Epithelial cell of proximal tubule (primary cell): ENCODE measurements around the gene KLHDC7B. TPM values are rescaled to one million over a fixed set of nuclear protein-coding genes. Genes with fewer than 3 reads are reported as not detected.

Experiments used
- DNase-seq: peaks from one replicate; pipeline ENCODE4 v3.0.0-alpha.2; 2011; ENCODE audit warnings: low read depth
- H3K4me3 ChIP-seq: 2 replicates; pipeline ENCODE4 v1.5.1; 2011; ENCODE audit warnings: low read depth, mild to moderate bottlenecking, low read length
- total RNA-seq: library from RNA; depleted of rRNA; stranded (reverse); fragments of >200 nt; gene quantifications from 2 replicates; pipeline ENCODE4 v1.2.3, GENCODE V29; 2015
- TF ChIP-seq, protein P1 (sequence below): conservative IDR thresholded peaks from 2 replicates; pipeline ENCODE4 v1.5.1; 2012; ENCODE audit warnings: low read depth, mild to moderate bottlenecking, low read length

KLHDC7B gene
- 0.07 TPM in 1 of 2 replicates, not detected in the other for total RNA-seq

DNA sequence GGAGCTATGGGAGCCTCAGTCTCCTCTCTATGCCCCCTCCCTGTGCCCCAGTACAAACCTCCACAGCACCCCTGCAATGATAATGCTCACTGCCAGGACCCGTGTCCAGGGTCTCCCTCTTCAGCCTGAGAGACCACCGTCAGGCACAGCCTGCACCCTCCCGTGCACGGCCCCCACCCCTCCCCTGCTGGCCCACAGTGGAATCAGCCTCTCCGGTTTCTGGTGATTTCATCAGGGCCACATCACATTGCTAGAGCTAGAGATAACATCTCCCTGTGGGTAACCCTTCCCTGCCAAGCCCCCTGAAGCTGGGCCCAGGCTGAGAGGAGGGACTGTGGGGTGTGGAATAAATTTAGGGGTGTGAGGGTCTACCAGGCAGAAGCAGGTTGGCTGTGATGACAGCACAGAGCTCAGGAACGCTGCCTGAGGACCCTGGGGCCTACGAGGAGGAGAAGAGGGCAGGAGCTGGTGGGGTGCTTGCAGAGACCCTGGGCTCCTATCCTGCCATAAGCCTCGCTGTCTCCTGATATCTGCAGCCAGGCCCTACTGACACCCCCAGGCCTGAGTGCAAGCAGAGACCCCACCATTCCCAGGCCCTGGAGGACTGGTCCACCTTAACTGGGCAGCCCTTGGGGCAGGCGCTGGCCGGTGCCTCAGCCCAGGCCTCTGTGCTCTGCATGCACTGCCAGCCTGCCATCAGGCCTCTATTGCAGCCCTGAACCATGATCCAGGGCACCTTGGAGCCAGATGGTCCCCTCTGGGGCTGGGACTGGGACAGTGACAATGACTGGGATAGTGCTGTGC is at the start of gene KLHDC7B:
Gene KLHDC7B (plus strand): TSS at position 378 of the 804 bp plus-strand sequence. CDS start 345 bp downstream, at position 723.
- DNase-seq: no peak
- H3K4me3 ChIP-seq: no peak within 1 kb of the TSS
- TF ChIP-seq, protein P1, sequence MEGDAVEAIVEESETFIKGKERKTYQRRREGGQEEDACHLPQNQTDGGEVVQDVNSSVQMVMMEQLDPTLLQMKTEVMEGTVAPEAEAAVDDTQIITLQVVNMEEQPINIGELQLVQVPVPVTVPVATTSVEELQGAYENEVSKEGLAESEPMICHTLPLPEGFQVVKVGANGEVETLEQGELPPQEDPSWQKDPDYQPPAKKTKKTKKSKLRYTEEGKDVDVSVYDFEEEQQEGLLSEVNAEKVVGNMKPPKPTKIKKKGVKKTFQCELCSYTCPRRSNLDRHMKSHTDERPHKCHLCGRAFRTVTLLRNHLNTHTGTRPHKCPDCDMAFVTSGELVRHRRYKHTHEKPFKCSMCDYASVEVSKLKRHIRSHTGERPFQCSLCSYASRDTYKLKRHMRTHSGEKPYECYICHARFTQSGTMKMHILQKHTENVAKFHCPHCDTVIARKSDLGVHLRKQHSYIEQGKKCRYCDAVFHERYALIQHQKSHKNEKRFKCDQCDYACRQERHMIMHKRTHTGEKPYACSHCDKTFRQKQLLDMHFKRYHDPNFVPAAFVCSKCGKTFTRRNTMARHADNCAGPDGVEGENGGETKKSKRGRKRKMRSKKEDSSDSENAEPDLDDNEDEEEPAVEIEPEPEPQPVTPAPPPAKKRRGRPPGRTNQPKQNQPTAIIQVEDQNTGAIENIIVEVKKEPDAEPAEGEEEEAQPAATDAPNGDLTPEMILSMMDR: no peak

DNA sequence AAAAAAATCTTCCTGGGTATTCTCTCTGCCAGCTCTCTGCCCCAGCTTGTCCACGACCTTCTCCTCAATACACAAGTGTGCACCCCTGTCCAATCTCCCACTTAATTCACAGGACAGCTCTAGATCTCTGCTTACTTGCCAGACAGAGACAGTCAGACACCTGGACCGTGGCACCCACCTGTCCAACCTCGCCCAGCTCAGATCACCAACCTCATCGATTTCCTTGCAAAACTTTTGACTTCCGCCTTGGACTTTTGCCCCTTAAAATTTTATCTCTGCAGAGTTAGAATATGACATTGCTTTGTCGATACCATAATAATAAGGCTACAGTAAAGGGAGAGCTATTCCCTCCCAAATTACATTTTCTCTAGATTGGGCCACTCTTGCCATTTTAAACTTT is 48.6 kb upstream of the KLHDC7B start:
- TF ChIP-seq, protein P1: no peak
- no peak overlapping the region for H3K4me3 ChIP-seq
- DNase-seq: no peak

DNA sequence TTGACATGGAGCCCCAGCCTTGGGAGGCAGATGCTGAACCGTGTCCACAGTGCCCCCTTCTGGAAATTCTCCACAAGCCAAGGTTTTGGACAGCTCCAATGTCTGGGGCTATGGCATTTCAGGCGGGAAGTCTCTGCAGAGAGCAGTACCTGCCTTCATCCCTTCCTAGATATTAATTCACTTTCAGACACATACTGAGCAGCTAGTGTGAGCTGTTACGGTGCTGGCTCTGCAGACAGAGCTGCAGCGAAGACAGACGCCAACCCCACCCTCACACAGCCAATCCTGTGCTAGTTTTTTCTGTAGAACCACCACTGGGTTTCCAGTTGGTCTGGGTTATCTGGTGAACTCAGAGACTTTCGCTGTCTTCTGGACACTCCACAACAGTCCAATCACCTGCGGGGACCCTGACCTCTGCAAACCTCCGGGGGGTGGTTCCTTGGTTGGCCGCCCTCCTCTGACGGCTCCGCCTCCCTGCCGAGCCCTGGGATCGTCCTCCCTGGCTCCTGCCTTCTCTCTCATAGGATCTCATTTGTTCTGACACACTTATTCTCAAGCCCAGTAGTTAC is 47.3 kb upstream of the KLHDC7B start:
- peak overlapping the region; percentile 12 for H3K4me3 ChIP-seq
- no peak for DNase-seq
- TF ChIP-seq, protein P1: peak; percentile 82

DNA sequence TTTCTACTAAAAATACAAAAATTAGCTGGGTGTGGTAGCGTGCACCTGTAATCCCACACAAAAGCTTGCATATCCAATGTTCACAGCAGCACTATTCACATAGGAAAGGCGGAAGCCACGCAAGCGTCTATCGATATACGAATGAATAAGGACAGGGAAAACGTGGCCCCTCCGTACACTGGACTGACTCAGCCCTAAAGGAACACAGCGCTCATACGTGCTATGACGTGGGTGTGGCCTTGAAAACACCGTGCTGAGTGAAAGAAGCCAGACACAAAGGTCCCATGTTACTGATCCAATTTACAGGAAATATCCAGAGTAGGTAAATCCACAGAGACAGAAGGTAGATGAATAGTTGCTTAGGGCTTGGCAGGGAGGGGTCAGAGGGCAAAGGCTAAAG is 45.2 kb upstream of the KLHDC7B start:
- TF ChIP-seq, protein P1: no peak
- no peak for DNase-seq
- no peak overlapping the region for H3K4me3 ChIP-seq

DNA sequence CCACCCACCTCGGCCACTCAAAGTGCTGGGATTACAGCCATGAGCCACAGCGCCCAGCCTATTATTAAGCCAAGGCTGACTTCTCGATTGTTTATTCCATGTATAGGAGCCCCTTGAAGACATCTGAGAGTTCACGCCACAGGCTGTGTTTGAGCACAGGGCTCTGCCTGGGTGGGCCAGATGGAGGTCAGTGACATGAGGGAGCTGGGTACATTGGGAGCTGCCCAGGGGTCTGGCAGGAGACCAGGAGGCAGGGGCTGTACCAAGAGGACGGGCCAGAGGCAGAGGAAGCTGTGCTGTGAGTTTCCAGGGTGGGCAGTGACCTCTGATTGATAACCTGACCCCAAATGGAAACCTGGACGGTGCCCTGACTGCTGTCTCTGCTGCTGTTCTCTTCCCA is 43.6 kb upstream of the KLHDC7B start:
- TF ChIP-seq, protein P1: no peak
- no peak for DNase-seq
- no peak overlapping the region for H3K4me3 ChIP-seq

DNA sequence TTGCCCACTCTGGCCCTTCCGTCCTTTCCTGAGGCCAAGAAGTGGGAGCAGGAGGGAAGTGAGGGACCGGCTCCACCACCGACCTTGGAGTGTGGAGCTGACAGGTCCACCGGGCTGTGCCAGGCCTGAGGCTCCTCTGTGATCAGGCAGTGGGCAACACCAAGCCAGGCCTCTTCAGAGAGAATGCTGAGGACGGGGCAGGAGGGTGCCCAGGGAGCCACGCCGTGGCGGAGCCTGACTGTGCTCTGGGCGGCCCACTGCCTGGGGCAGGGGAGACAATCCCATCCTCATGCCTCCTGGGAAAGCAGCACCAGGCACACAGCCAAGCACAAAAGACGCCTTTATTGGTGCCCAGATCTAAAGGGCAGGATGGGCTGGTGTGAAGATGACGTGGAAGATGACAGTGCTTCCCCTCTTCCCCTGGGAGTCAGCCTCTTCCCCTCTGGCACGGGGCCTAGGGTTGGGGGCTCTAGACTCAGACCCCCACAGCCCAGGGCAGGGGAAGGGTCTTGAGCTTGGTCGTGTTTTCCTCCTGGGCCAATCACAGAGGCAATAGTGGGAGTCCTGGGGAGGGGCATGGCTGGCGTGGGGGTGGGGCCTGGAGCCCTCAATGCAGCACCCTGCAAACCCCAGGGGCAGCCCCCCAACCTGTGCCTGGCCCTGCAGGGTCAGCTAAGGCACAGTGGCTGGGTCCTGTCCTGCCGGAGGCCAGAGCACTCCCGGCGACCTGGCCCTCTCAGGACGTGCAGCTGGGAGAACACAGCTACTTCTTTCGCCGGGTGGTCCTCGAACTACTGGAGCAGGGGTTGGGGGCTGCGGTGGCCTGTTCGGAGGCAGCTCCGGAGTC is 42.8 kb upstream of the KLHDC7B start:
- TF ChIP-seq, protein P1: no peak
- no peak for DNase-seq

More for the DNA sequence above, 42.8 kb upstream of the KLHDC7B start:
- no peak overlapping the region for H3K4me3 ChIP-seq
